Glutamatergic neuron (in vitro differentiated cells): ENCODE data around the gene SIGLEC7. TPM values are rescaled to one million over a fixed set of nuclear protein-coding genes. Genes with fewer than 3 reads are reported as not detected.

Source experiments
- DNase-seq: peaks from one replicate; pipeline ENCODE4 v3.0.0; 2022
- H3K27ac Mint-ChIP-seq: one replicate; pipeline ENCODE4 v1.8.0; 2020; ENCODE audit warnings: mild to moderate bottlenecking, mixed read lengths, inconsistent platforms; ENCODE audit not compliant: unreplicated experiment
- H3K27me3 Mint-ChIP-seq: one replicate; pipeline ENCODE4 v1.8.0; 2020; ENCODE audit warnings: mild to moderate bottlenecking, moderate library complexity, mixed read lengths, inconsistent platforms; ENCODE audit not compliant: unreplicated experiment
- H3K36me3 Mint-ChIP-seq: one replicate; pipeline ENCODE4 v1.8.0; 2020; ENCODE audit warnings: mild to moderate bottlenecking, mixed read lengths, inconsistent platforms; ENCODE audit not compliant: unreplicated experiment
- H3K4me1 Mint-ChIP-seq: one replicate; pipeline ENCODE4 v1.8.0; 2020; ENCODE audit warnings: mild to moderate bottlenecking, low read depth, mixed read lengths, inconsistent platforms; ENCODE audit not compliant: unreplicated experiment
- H3K4me3 Mint-ChIP-seq: one replicate; pipeline ENCODE4 v1.8.0; 2020; ENCODE audit warnings: mild to moderate bottlenecking, mixed read lengths, inconsistent platforms; ENCODE audit not compliant: unreplicated experiment
- H3K9me3 Mint-ChIP-seq: one replicate; pipeline ENCODE4 v1.8.0; 2020; ENCODE audit warnings: mild to moderate bottlenecking, moderate library complexity, mixed read lengths, inconsistent platforms; ENCODE audit not compliant: unreplicated experiment
- total RNA-seq: library from RNA; stranded (reverse); fragmentation: NEBNext Ultra II Directional; extraction: Animal tissue kit (Norgen Biotek cat#: 25700); gene quantifications from one replicate; pipeline ENCODE4 v1.2.1, GENCODE V29; 2021; ENCODE audit not compliant: unreplicated experiment
- TF ChIP-seq, protein P1 (sequence below): fragments of 200-600 bp; sonication (generic); IDR thresholded peaks from one replicate; pipeline ENCODE4 v1.5.0; 2021; ENCODE audit not compliant: partially characterized antibody, unreplicated experiment

SIGLEC7 gene
- total RNA-seq, 1 donor from 2014 or later, result not detected

DNA sequence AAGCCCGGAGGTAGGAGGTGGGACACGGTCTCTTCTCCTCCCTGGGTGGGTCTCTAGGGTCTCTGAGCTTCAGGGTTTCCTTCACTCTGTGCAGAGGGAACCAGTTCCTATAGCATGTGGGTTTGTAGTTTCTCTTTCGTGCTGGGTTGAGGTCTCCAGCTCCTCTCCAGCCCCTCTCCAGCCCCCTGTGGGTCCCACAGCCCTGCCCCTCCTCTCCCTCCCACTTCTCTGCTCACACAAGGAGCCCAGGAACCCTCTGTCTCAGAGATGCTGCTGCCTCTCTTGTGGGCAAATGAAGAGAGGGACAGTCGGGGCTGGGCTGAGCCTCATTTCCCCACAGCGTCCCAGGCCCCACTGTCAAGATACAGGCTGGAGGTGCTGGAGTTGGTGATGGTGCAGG is 1.4 kb downstream of the SIGLEC7 start:
- Mint-ChIP-seq H3K27me3 (peaks cover 4% of the 10 kb centered on the region), H3K27ac (no peak overlapping the region), H3K4me3 (no peak overlapping the region), H3K9me3 (peaks cover 2% of the 10 kb centered on the region), H3K4me1 (peaks cover 7% of the 10 kb centered on the region), H3K36me3 (no peaks in the 10 kb centered on the region)
- TF ChIP-seq, protein P1, sequence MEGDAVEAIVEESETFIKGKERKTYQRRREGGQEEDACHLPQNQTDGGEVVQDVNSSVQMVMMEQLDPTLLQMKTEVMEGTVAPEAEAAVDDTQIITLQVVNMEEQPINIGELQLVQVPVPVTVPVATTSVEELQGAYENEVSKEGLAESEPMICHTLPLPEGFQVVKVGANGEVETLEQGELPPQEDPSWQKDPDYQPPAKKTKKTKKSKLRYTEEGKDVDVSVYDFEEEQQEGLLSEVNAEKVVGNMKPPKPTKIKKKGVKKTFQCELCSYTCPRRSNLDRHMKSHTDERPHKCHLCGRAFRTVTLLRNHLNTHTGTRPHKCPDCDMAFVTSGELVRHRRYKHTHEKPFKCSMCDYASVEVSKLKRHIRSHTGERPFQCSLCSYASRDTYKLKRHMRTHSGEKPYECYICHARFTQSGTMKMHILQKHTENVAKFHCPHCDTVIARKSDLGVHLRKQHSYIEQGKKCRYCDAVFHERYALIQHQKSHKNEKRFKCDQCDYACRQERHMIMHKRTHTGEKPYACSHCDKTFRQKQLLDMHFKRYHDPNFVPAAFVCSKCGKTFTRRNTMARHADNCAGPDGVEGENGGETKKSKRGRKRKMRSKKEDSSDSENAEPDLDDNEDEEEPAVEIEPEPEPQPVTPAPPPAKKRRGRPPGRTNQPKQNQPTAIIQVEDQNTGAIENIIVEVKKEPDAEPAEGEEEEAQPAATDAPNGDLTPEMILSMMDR, result no peak
- DNase-seq, result no peak

DNA sequence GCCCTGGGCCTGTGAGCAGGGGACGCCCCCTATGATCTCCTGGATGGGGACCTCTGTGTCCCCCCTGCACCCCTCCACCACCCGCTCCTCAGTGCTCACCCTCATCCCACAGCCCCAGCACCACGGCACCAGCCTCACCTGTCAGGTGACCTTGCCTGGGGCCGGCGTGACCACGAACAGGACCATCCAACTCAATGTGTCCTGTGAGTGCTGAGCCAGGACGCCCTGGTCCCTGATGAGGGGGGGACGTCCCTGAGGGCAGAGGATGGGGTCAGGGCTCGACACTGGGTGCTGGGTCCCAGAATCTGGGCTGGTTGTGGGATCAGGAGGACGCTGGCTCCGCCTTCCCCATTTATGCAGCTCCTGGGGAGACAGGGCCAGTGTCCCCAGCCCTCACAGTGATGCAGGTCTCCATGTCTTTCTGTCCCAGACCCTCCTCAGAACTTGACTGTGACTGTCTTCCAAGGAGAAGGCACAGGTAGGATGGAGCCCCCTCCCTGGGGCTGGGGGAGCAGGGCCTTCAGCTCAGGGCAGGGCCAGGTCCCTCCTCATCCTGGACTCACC is 2.5 kb downstream of the SIGLEC7 start:
- no peak for DNase-seq
- Mint-ChIP-seq H3K36me3 (no peaks in the 10 kb centered on the region), H3K9me3 (peaks cover 2% of the 10 kb centered on the region), H3K4me1 (peaks cover 3% of the 10 kb centered on the region), H3K27ac (no peak overlapping the region), H3K4me3 (no peak overlapping the region), H3K27me3 (peaks cover 4% of the 10 kb centered on the region)
- TF ChIP-seq, protein P1, result no peak

DNA sequence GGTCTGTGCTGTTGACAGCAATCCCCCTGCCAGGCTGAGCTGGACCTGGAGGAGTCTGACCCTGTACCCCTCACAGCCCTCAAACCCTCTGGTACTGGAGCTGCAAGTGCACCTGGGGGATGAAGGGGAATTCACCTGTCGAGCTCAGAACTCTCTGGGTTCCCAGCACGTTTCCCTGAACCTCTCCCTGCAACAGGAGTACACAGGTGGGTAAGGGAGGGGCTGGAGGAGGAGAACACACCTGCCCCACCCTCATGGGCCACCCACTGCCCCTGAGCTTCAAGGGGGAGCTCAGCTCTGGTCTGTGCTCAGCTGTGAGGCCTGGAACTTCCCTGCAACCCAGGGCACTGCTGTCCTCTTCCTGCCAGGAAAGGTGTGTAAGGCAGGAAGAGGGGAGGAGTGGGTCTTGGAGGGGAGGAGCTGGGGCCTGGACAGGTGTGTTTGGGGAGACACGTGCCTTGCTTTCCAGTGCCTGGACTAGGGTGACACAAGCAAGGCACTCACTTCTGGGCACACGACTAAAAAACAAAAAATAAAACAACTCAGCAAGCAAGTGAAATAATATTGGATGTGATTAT is 3.9 kb downstream of the SIGLEC7 start:
- no peak for DNase-seq
- TF ChIP-seq, protein P1, result no peak
- Mint-ChIP-seq H3K27me3 (peaks cover 4% of the 10 kb centered on the region), H3K4me3 (no peak overlapping the region), H3K4me1 (peaks cover 3% of the 10 kb centered on the region), H3K36me3 (no peaks in the 10 kb centered on the region), H3K27ac (no peak overlapping the region), H3K9me3 (peaks cover 2% of the 10 kb centered on the region)

DNA sequence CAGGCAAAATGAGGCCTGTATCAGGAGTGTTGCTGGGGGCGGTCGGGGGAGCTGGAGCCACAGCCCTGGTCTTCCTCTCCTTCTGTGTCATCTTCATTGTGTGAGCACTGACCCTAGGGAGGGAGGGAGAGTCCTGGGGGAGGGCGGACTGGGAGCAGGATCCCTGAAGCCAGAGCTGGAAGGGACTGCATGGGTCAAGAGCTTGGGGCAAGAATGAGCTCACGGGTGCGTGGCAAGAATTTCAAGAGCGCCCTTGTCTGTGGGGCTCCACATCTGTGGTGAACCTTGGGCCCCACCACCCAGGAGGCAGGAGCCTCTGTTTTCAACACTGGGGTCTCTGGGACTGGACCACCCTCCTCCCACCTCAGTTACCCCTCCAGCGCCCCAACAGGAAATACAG is 4.7 kb downstream of the SIGLEC7 start:
- TF ChIP-seq, protein P1, result no peak
- H3K4me1 Mint-ChIP-seq, result no peaks in the 10 kb centered on the region
- no peaks in the 10 kb centered on the region for H3K36me3 Mint-ChIP-seq
- DNase-seq, result no peak
- no peak overlapping the region for H3K27ac Mint-ChIP-seq
- H3K4me3 Mint-ChIP-seq, result no peak overlapping the region
- H3K27me3 Mint-ChIP-seq, result peaks cover 2% of the 10 kb centered on the region
- peaks cover 2% of the 10 kb centered on the region for H3K9me3 Mint-ChIP-seq

DNA sequence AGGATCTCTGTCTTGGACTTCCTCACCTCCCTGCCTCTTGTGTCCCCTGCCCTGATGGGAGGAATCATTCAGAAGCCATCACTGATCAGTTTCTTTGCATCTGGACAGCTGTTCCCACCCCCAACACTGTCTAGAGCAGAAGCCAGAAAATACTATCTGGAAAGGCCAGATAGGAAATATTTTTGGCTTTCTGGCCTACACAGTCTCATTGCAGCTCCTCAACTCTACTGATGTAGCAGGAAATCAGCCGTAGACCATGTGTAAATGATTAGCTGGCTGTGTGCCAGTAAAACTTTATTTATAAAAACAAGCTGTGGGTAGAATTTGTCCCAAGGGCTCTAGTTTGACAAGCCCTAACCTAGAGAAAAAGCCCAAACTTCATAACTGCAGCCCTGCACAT is 5.6 kb downstream of the SIGLEC7 start:
- H3K9me3 Mint-ChIP-seq, result peaks cover 2% of the 10 kb centered on the region
- H3K27ac Mint-ChIP-seq, result no peak overlapping the region
- no peaks in the 10 kb centered on the region for H3K4me1 Mint-ChIP-seq
- TF ChIP-seq, protein P1, result no peak
- peaks cover 2% of the 10 kb centered on the region for H3K27me3 Mint-ChIP-seq
- no peak overlapping the region for H3K4me3 Mint-ChIP-seq
- H3K36me3 Mint-ChIP-seq, result no peaks in the 10 kb centered on the region
- DNase-seq, result no peak
